ENCODE measurements around the gene SLC28A2. TPM values are rescaled to one million over a fixed set of nuclear protein-coding genes. Genes with fewer than 3 reads are reported as not detected.
"Not testable (repeated sequence)": the region's sequence is repeated elsewhere in the genome, so short reads cannot be mapped to it uniquely, and the experiment has no call there.

The SLC28A2 gene
- total and polyA plus RNA-seq, 2 of the 13 experiments (the other 11 are each of a cell fraction or from before 2014, with no cell fraction given) = 0.01 to 0.11 TPM

GRCh38 chr15:45298964-45299378 lies 46.9 kb downstream of the SLC28A2 start (continued):
- TF ChIP-seq CREM (IDR thresholded peaks at IDR 0.05) (peak; percentile 66; the same call in 1 of the 2 replicates), ZNF12 (CRISPR knock-in tag; IDR thresholded peaks at IDR 0.05) (0 out of 2 replicates have a peak, but pooled peaks have one; percentile 16), KDM6A (CRISPR knock-in tag; IDR thresholded peaks at IDR 0.05; ENCODE audit: low read depth) (peak; percentile 89), ATF1 (CRISPR knock-in tag; IDR thresholded peaks at IDR 0.05) (peak; percentile 28; the same call in 1 of the 2 replicates), KAT7 (CRISPR knock-in tag; IDR thresholded peaks at IDR 0.05; ENCODE audit: borderline replicate concordance) (0 out of 2 replicates have a peak, but pooled peaks have one; percentile 45), CEBPG (CRISPR knock-in tag; IDR thresholded peaks at IDR 0.05) (peak; percentile 64), ZMYM4 (CRISPR knock-in tag; IDR thresholded peaks at IDR 0.05) (peak; percentile 97), FOXJ3 (CRISPR knock-in tag; IDR thresholded peaks at IDR 0.05; ENCODE audit: borderline replicate concordance) (peak; percentile 55; the same call in 1 of the 2 replicates), KDM3A (CRISPR knock-in tag; IDR thresholded peaks at IDR 0.05; ENCODE audit: low read depth) (peak; percentile 45; the same call in 1 of the 2 replicates), ADNP (CRISPR knock-in tag; IDR thresholded peaks at IDR 0.05) (peak; percentile 9; the same call in 1 of the 2 replicates), ZBTB7B (CRISPR knock-in tag; IDR thresholded peaks at IDR 0.05) (peak; percentile 70), ZNF124 (CRISPR knock-in tag; IDR thresholded peaks at IDR 0.05) (peak; percentile 64; the same call in 1 of the 2 replicates), TRIM24 (CRISPR knock-in tag; IDR thresholded peaks at IDR 0.05) (0 out of 2 replicates have a peak, but pooled peaks have one; percentile 76), LCORL (IDR thresholded peaks at IDR 0.05) (peak; percentile 86), LCORL (CRISPR knock-in tag; IDR thresholded peaks at IDR 0.05) (peak; percentile 98), RCOR2 (CRISPR knock-in tag; IDR thresholded peaks at IDR 0.05) (peak; percentile 69; the same call in 1 of the 2 replicates), FOXP1 (CRISPR knock-in tag; IDR thresholded peaks at IDR 0.05) (peak; percentile 69; the same call in 1 of the 2 replicates), ZNF441 (CRISPR knock-in tag; IDR thresholded peaks at IDR 0.05; ENCODE audit: borderline replicate concordance) (0 out of 2 replicates have a peak, but pooled peaks have one; percentile 26), ZSCAN29 (CRISPR knock-in tag; conservative IDR thresholded peaks at IDR 0.05) (0 out of 2 replicates have a peak, but pooled peaks have one; percentile 22), ARID4A (CRISPR knock-in tag; IDR thresholded peaks at IDR 0.05; ENCODE audit: borderline replicate concordance) (peak; percentile 48; the same call in 1 of the 2 replicates), MEF2D (CRISPR knock-in tag; IDR thresholded peaks at IDR 0.05) (peak; percentile 58; the same call in 1 of the 2 replicates), THAP11 (CRISPR knock-in tag; IDR thresholded peaks at IDR 0.05) (peak; percentile 58; the same call in 1 of the 2 replicates), FOXO1 (CRISPR knock-in tag; IDR thresholded peaks at IDR 0.05) (peak; percentile 80), TBX3 (IDR thresholded peaks at IDR 0.05; ENCODE audit: borderline replicate concordance) (0 out of 2 replicates have a peak, but pooled peaks have one; percentile 16), SOX13 (IDR thresholded peaks at IDR 0.05) (peak; percentile 53; the same call in 1 of the 2 replicates), SOX13 (CRISPR knock-in tag; conservative IDR thresholded peaks at IDR 0.05 in 1 of 2, IDR thresholded peaks at IDR 0.05 in 1 of 2) (peak in 1 of 2 experiments; percentile 90; a peak in 2 of 4 replicates), KDM1A (CRISPR knock-in tag; IDR thresholded peaks at IDR 0.05) (0 out of 2 replicates have a peak, but pooled peaks have one; percentile 65), ZNF879 (CRISPR knock-in tag; IDR thresholded peaks at IDR 0.05) (peak; percentile 45; the same call in 1 of the 2 replicates)
- not testable (repeated sequence) for TF ChIP-seq CREM (CRISPR knock-in tag; IDR thresholded peaks at IDR 0.05); FOXP1 (IDR thresholded peaks at IDR 0.05)
